Esophagus squamous epithelium (tissue), 4 donors: ENCODE measurements around the gene ADK.

Experiments
- CTCF ChIP-seq, 6 experiments: fragments of 450-650 bp in 4 of 6; fragments of 200-600 bp in 2 of 6; sonication (generic) in 2 of 6; IDR thresholded peaks; one replicate each; pipeline ENCODE4 v1.5.1; 2016 to 2019; ENCODE audit warnings: antibody characterized with exemption in 6 of 6, mild to moderate bottlenecking in 4 of 6, moderate library complexity in 4 of 6
- POLR2A ChIP-seq, 4 donors: fragments of 450-650 bp; IDR thresholded peaks; one replicate each; pipeline ENCODE4 v1.6.1; 2017; ENCODE audit warnings: antibody characterized with exemption in 4 of 4, mild to moderate bottlenecking in 4 of 4, moderate library complexity in 3 of 4

- TF ChIP-seq CTCF (IDR thresholded peaks at IDR 0.05), result no peak
- no peak for TF ChIP-seq POLR2A (IDR thresholded peaks at IDR 0.05)
These were observed 425.6 kb downstream of the ADK start for GRCh38 chr10:74576586-74576985.
